H9 (cell line): ENCODE measurements around the gene UFSP1. TPM values are rescaled to one million over a fixed set of nuclear protein-coding genes. Genes with fewer than 3 reads are reported as not detected.
"Not testable (repeated sequence)": the region's sequence is repeated elsewhere in the genome, so short reads cannot be mapped to it uniquely, and the experiment has no call there.

ENCODE experiments used
- DNase-seq: peaks from one replicate; pipeline ENCODE4 v3.0.0-alpha.2; 2017
- H2AFZ ChIP-seq: one replicate; pipeline ENCODE4 v1.6.1; 2013; ENCODE audit warnings: mild to moderate bottlenecking, low read length, control low read depth, moderate library complexity
- H2AK5ac ChIP-seq: 2 replicates; pipeline ENCODE4 v1.6.1; 2013; ENCODE audit warnings: low read length, control low read depth, mixed read lengths; ENCODE audit not compliant: insufficient read length
- H2BK120ac ChIP-seq: one replicate; pipeline ENCODE4 v1.6.1; 2013; ENCODE audit warnings: low read depth, mild to moderate bottlenecking, low read length, control low read depth, inconsistent platforms; ENCODE audit not compliant: poor library complexity, severe bottlenecking
- H2BK12ac ChIP-seq: 2 replicates; pipeline ENCODE4 v1.6.1; 2013; ENCODE audit warnings: low read length, control low read depth, mixed read lengths, low read depth; ENCODE audit not compliant: insufficient read length
- H2BK15ac ChIP-seq: 2 replicates; pipeline ENCODE4 v1.6.1; 2013; ENCODE audit warnings: low read depth, low read length, control low read depth
- H2BK20ac ChIP-seq: one replicate; pipeline ENCODE4 v1.6.1; 2013; ENCODE audit warnings: low read depth, mild to moderate bottlenecking, low read length, control low read depth, inconsistent platforms; ENCODE audit not compliant: poor library complexity, severe bottlenecking
- H2BK5ac ChIP-seq: 2 replicates; pipeline ENCODE4 v1.6.1; 2013; ENCODE audit warnings: low read length, control low read depth, mixed read lengths; ENCODE audit not compliant: insufficient read length
- H3K14ac ChIP-seq: 2 replicates; pipeline ENCODE4 v1.6.1; 2013; ENCODE audit warnings: low read length, control low read depth; ENCODE audit not compliant: insufficient read depth
- H3K18ac ChIP-seq: 2 replicates; pipeline ENCODE4 v1.6.1; 2013; ENCODE audit warnings: low read depth, mild to moderate bottlenecking, mixed read lengths, low read length, control low read depth; ENCODE audit not compliant: insufficient read length
- H3K23ac ChIP-seq: 2 replicates; pipeline ENCODE4 v1.6.1; 2013; ENCODE audit warnings: low read length, control low read depth, mixed read lengths, low read depth; ENCODE audit not compliant: insufficient read length
- H3K23me2 ChIP-seq: 2 replicates; pipeline ENCODE4 v1.6.1; 2013; ENCODE audit warnings: low read depth, mild to moderate bottlenecking, mixed read lengths, low read length, control low read depth; ENCODE audit not compliant: insufficient read length, poor library complexity, severe bottlenecking
- H3K27ac ChIP-seq: 2 replicates; pipeline ENCODE4 v1.5.1; 2013; ENCODE audit warnings: low read length, control low read depth, mixed read lengths, low read depth; ENCODE audit not compliant: insufficient read length
- H3K27me3 ChIP-seq: 2 replicates; pipeline ENCODE4 v1.6.1; 2013; ENCODE audit warnings: low read length, control low read depth, inconsistent platforms; ENCODE audit not compliant: insufficient read depth
- H3K4ac ChIP-seq: 2 replicates; pipeline ENCODE4 v1.6.1; 2013; ENCODE audit warnings: low read depth, mild to moderate bottlenecking, control low read depth, inconsistent platforms, low read length, moderate library complexity
- H3K4me1 ChIP-seq: 2 replicates; pipeline ENCODE4 v1.6.1; 2013; ENCODE audit warnings: low read length, control low read depth, inconsistent platforms; ENCODE audit not compliant: insufficient read depth
- H3K4me2 ChIP-seq: 2 replicates; pipeline ENCODE4 v1.6.1; 2013; ENCODE audit warnings: low read length, control low read depth, mixed read lengths; ENCODE audit not compliant: insufficient read length, insufficient read depth
- H3K56ac ChIP-seq: 2 replicates; pipeline ENCODE4 v1.6.1; 2013; ENCODE audit warnings: low read depth, mild to moderate bottlenecking, mixed read lengths, low read length, control low read depth; ENCODE audit not compliant: insufficient read length
- H3K79me1 ChIP-seq: 2 replicates; pipeline ENCODE4 v1.6.1; 2013; ENCODE audit warnings: low read depth, mild to moderate bottlenecking, moderate library complexity, low read length, control low read depth, inconsistent platforms; ENCODE audit not compliant: insufficient read depth, poor library complexity, severe bottlenecking
- H3K79me2 ChIP-seq: 2 replicates; pipeline ENCODE4 v1.6.1; 2013; ENCODE audit warnings: low read length, control low read depth, inconsistent platforms; ENCODE audit not compliant: insufficient read depth
- H3K9ac ChIP-seq: 2 replicates; pipeline ENCODE4 v1.6.1; 2013; ENCODE audit warnings: low read length, control low read depth, mixed read lengths; ENCODE audit not compliant: insufficient read length; ENCODE audit errors: extremely low read depth
- H3K9me3 ChIP-seq: one replicate; pipeline ENCODE4 v1.6.1; 2013; ENCODE audit warnings: low read depth, low read length, inconsistent platforms; ENCODE audit not compliant: control insufficient read depth
- H3T11ph ChIP-seq: one replicate; pipeline ENCODE4 v1.6.1; 2013; ENCODE audit warnings: mild to moderate bottlenecking, low read length, control low read depth, inconsistent platforms
- H4K20me1 ChIP-seq: one replicate; pipeline ENCODE4 v1.6.1; 2013; ENCODE audit not compliant: control insufficient read depth, insufficient read length, insufficient read depth
- H4K5ac ChIP-seq: 2 replicates; pipeline ENCODE4 v1.6.1; 2013; ENCODE audit warnings: low read depth, mild to moderate bottlenecking, mixed read lengths, low read length, control low read depth; ENCODE audit not compliant: insufficient read length
- H4K8ac ChIP-seq: replicated peaks from 2 replicates; pipeline ENCODE4 v1.6.1; 2013; ENCODE audit warnings: low read length, control low read depth, mixed read lengths, low read depth; ENCODE audit not compliant: insufficient read length
- H4K91ac ChIP-seq: 2 replicates; pipeline ENCODE4 v1.6.1; 2013; ENCODE audit warnings: low read depth, mild to moderate bottlenecking, moderate library complexity, mixed read lengths, low read length, control low read depth; ENCODE audit not compliant: insufficient read length
- H3K27ac Mint-ChIP-seq, 3 experiments: 2 replicates in 2 of 3; 3 replicates in 1 of 3; pipeline ENCODE4 v1.8.0; 2020 to 2021; ENCODE audit warnings: mixed read lengths in 3 of 3, mild to moderate bottlenecking in 1 of 3, moderate library complexity in 1 of 3
- H3K27me3 Mint-ChIP-seq: 2 replicates; pipeline ENCODE4 v1.8.0; 2021; ENCODE audit warnings: low read depth, mild to moderate bottlenecking, moderate library complexity, mixed read lengths
- H3K36me3 Mint-ChIP-seq, 3 experiments: 2 replicates in 2 of 3; 3 replicates in 1 of 3; pipeline ENCODE4 v1.8.0; 2020 to 2021; ENCODE audit warnings: low read depth in 3 of 3, mixed read lengths in 3 of 3; ENCODE audit not compliant: insufficient read depth in 1 of 3
- H3K4me1 Mint-ChIP-seq, 2 experiments: 2 replicates each; pipeline ENCODE4 v1.8.0; 2020; ENCODE audit warnings: mixed read lengths in 2 of 2
- H3K4me3 Mint-ChIP-seq, 2 experiments: 2 replicates in 1 of 2; 3 replicates in 1 of 2; pipeline ENCODE4 v1.8.0; 2020 to 2021; ENCODE audit warnings: mild to moderate bottlenecking in 2 of 2, mixed read lengths in 2 of 2, moderate library complexity in 1 of 2
- H3K9me3 Mint-ChIP-seq, 2 experiments: 2 replicates in 1 of 2; 3 replicates in 1 of 2; pipeline ENCODE4 v1.8.0; 2020; ENCODE audit warnings: mild to moderate bottlenecking in 2 of 2, mixed read lengths in 2 of 2, moderate library complexity in 1 of 2
- CTCF ChIP-seq: fragments of 200-600 bp; sonication (generic); conservative IDR thresholded peaks from 3 replicates; pipeline ENCODE4 v1.8.0; 2021; ENCODE audit warnings: antibody characterized with exemption, mild to moderate bottlenecking
- WGBS: extraction: QIAGEN DNeasy Blood & Tissue Kit; methylation state at CpG from one replicate; pipeline ENCODE4 v1.1.7; 2013; ENCODE audit warnings: missing lambda C conversion rate, low lambda C conversion rate, mixed read lengths; ENCODE audit not compliant: insufficient read length; ENCODE audit errors: extremely low coverage; 5-methylcytosine and 5-hydroxymethylcytosine counted together
- total RNA-seq: library from RNA; stranded (reverse); gene quantifications from 2 replicates; pipeline ENCODE4 v1.2.1, GENCODE V29; 2021

Gene UFSP1
- total RNA-seq, 1 experiment from 2014 or later: 4.3 TPM

- Mint-ChIP-seq H3K4me1 (peaks cover 38 to 45% of the 10 kb centered on the region in 2 experiments), H3K9me3 (peaks cover 5 to 7% of the 10 kb centered on the region in 2 experiments; a peak in 4 of 5 replicates), H3K4me3 (no peak overlapping the region), H3K27me3 (peaks cover 2% of the 10 kb centered on the region), H3K27ac (no peak overlapping the region), H3K36me3 (peaks cover 0 to 5% (median 0%) of the 10 kb centered on the region in 3 experiments; a peak in 4 of 7 replicates)
- peak; percentile 61 for DNase-seq
- Histone ChIP-seq H3K27me3 (no peaks in the 10 kb centered on the region), H2BK5ac (no peak overlapping the region), H4K5ac (no peak overlapping the region), H2AFZ (no peak overlapping the region), H3K27ac (no peak overlapping the region), H2BK15ac (no peak overlapping the region), H3T11ph (no peak overlapping the region), H4K20me1 (no peaks in the 10 kb centered on the region), H3K79me2 (no peaks in the 10 kb centered on the region), H3K9me3 (no peaks in the 10 kb centered on the region), H3K56ac (no peak overlapping the region), H3K4me2 (no peak overlapping the region), H3K9ac (no peak overlapping the region), H3K79me1 (no peaks in the 10 kb centered on the region), H2BK20ac (no peak overlapping the region), H2BK120ac (no peak overlapping the region), H4K91ac (no peak overlapping the region), H3K14ac (no peak overlapping the region), H3K23ac (no peak overlapping the region), H3K4ac (no peak overlapping the region), H3K23me2 (no peaks in the 10 kb centered on the region), H4K8ac (no peak overlapping the region), H3K4me1 (peaks cover 2% of the 10 kb centered on the region), H2AK5ac (no peak overlapping the region), H2BK12ac (no peak overlapping the region), H3K18ac (no peak overlapping the region)
- TF ChIP-seq CTCF: peak; percentile 30; the same call in 2 of the 3 replicates
Measured at GRCh38 chr7:100921039-100921438, 31.5 kb upstream of the UFSP1 start.

GRCh38 chr7:100919779-100920437 is 30.4 kb upstream of the UFSP1 start:
- H3K9ac ChIP-seq, H2BK15ac ChIP-seq, H3K27me3 Mint-ChIP-seq, H3T11ph ChIP-seq, H3K9me3 Mint-ChIP-seq, H3K36me3 Mint-ChIP-seq, DNase-seq, H4K8ac ChIP-seq, H3K27me3 ChIP-seq, H2BK120ac ChIP-seq, H2BK20ac ChIP-seq, H4K5ac ChIP-seq, H3K79me1 ChIP-seq, H3K4me3 Mint-ChIP-seq, H2BK12ac ChIP-seq, H4K20me1 ChIP-seq, H3K79me2 ChIP-seq, H3K18ac ChIP-seq, H3K4ac ChIP-seq, H3K27ac ChIP-seq, H3K23me2 ChIP-seq, H3K9me3 ChIP-seq, H3K23ac ChIP-seq, H3K4me1 ChIP-seq, H2BK5ac ChIP-seq, H3K56ac ChIP-seq, H2AFZ ChIP-seq, H3K14ac ChIP-seq, H2AK5ac ChIP-seq, H3K4me2 ChIP-seq, H4K91ac ChIP-seq: not testable (repeated sequence)
- WGBS: no CpG with 5 or more reads among the region's 9 CpGs
- Mint-ChIP-seq H3K4me1 (peaks cover 38 to 45% of the 10 kb centered on the region in 2 experiments), H3K27ac (peak overlapping the region in 1 of 3 experiments; percentile 17; a peak in 1 of 7 replicates)
